Spleen (tissue), 11 donors: ENCODE measurements around the gene SCGB1A1. TPM values are rescaled to one million over a fixed set of nuclear protein-coding genes. Genes with fewer than 3 reads are reported as not detected.
"Not testable (repeated sequence)": the region's sequence is repeated elsewhere in the genome, so short reads cannot be mapped to it uniquely, and the experiment has no call there.

Experiments
- DNase-seq: peaks from one replicate; pipeline ENCODE4 v3.0.0-alpha.2; 2020
- H3K27ac ChIP-seq, 8 donors: fragments of 200-600 bp; sonication (generic) in 7 of 8; 1 replicate in 4 of 8; 2 replicates in 4 of 8; pipeline versions ENCODE4 v1.5.0 to v1.8.0; 2016 to 2021; ENCODE audit warnings: inconsistent platforms in 4 of 8, mild to moderate bottlenecking in 4 of 8, moderate library complexity in 1 of 8
- H3K27me3 ChIP-seq, 7 donors: fragments of 200-600 bp; sonication (generic) in 6 of 7; replicated peaks in 1 of 7; 1 replicate in 4 of 7; 2 replicates in 3 of 7; pipeline versions ENCODE4 v1.5.0 to v1.8.0; 2016 to 2021; ENCODE audit warnings: inconsistent platforms in 3 of 7, mild to moderate bottlenecking in 1 of 7
- H3K36me3 ChIP-seq, 6 donors: fragments of 200-600 bp; sonication (generic) in 5 of 6; 1 replicate in 4 of 6; 2 replicates in 2 of 6; pipeline versions ENCODE4 v1.5.0 to v1.8.0; 2016 to 2021; ENCODE audit warnings: inconsistent platforms in 2 of 6
- H3K4me1 ChIP-seq, 6 donors: fragments of 200-600 bp; sonication (generic) in 5 of 6; 1 replicate in 3 of 6; 2 replicates in 3 of 6; pipeline versions ENCODE4 v1.5.0 to v1.8.0; 2016 to 2021; ENCODE audit warnings: inconsistent platforms in 3 of 6
- H3K4me3 ChIP-seq, 8 donors: fragments of 200-600 bp; sonication (generic) in 7 of 8; 1 replicate in 4 of 8; 2 replicates in 4 of 8; pipeline versions ENCODE4 v1.5.0 to v1.8.0; 2016 to 2021; ENCODE audit warnings: inconsistent platforms in 4 of 8, mild to moderate bottlenecking in 4 of 8, moderate library complexity in 2 of 8
- H3K9me3 ChIP-seq, 8 donors: fragments of 200-600 bp; sonication (generic) in 7 of 8; 1 replicate in 4 of 8; 2 replicates in 4 of 8; pipeline versions ENCODE4 v1.5.0 to v1.8.0; 2016 to 2021; ENCODE audit warnings: inconsistent platforms in 4 of 8
- CTCF ChIP-seq, 11 experiments: fragments of 200-600 bp in 7 of 11; fragments of 450-650 bp in 4 of 11; sonication (generic) in 4 of 11; IDR thresholded peaks in 8 of 11; conservative IDR thresholded peaks in 3 of 11; 1 replicate in 7 of 11; 2 replicates in 4 of 11; pipeline versions ENCODE4 v1.4.0 to v1.8.0; 2016 to 2021; ENCODE audit warnings: antibody characterized with exemption in 11 of 11, inconsistent platforms in 4 of 11, mild to moderate bottlenecking in 1 of 11
- POLR2A ChIP-seq, 3 donors: fragments of 450-650 bp; IDR thresholded peaks; one replicate each; pipeline ENCODE4 v1.5.1; 2017; ENCODE audit warnings: antibody characterized with exemption in 3 of 3, mild to moderate bottlenecking in 1 of 3
- POLR2AphosphoS5 ChIP-seq, 3 donors: sonication (generic); formaldehyde crosslinking; IDR thresholded peaks; one replicate each; pipeline ENCODE4 v1.5.1; 2017; ENCODE audit warnings: antibody characterized with exemption in 3 of 3
- WGBS, 5 donors: extraction: QIAGEN DNeasy Blood & Tissue Kit in 3 of 5; methylation state at CpG; one replicate each; pipeline versions ENCODE4 v1.1.5 to v1.1.7; 2013 to 2018; 5-methylcytosine and 5-hydroxymethylcytosine counted together
- intact Hi-C: fragments of 100-400 bp; cut with DNase I; formaldehyde crosslinking; loops from one replicate; pipeline ENCODE4 v1.15.0; 2023; ENCODE audit warnings: low total_unique reads
- polyA plus RNA-seq, 3 donors: library from polyadenylated mRNA; stranded (reverse); fragments of 200-250 nt; gene quantifications; one replicate each; pipeline ENCODE4 v1.2.1, GENCODE V29; 2013
- total RNA-seq, 7 donors: library from RNA; depleted of rRNA in 3 of 7; stranded (reverse); fragments of >200 nt in 3 of 7; fragmentation: NEBNext Ultra II Directional in 4 of 7; extraction: Animal tissue kit (Norgen Biotek cat#: 25700) in 4 of 7; gene quantifications; one replicate each; pipeline versions ENCODE4 v1.1.0 to v1.2.1, GENCODE V29; 2016 to 2021
- donor health status: healthy with polysubstance abuse.
- donor health status: DM: no; HTN: no; CAD: no; lungs with moderate emphysema.
- donor health status: DM: no; HTN: no; CAD: no.
- donor health status: Bipolar disorder and iron deficiency.
- donor health status: healthy.
- donor health status: DM: no; HTN: no; CAD: no.
- donor health status: DM: yes; HTN: yes; CAD: no.

Gene SCGB1A1
- total and polyA plus RNA-seq, 10 donors = 0.35 TPM; not detected in 9

- intact Hi-C loops = no loop called here
- no peak overlapping the region for H3K4me3 ChIP-seq
- 85 to 91% (median 89%) methylated on average over 5 of the region's 5 CpGs for WGBS, 5 donors
- peaks cover 7 to 35% (median 23%) of the 10 kb centered on the region in 6 donors for H3K4me1 ChIP-seq
- TF ChIP-seq CTCF (IDR thresholded peaks at IDR 0.05 in 8 of 11, conservative IDR thresholded peaks at IDR 0.05 in 3 of 11) (no peak), POLR2AphosphoS5 (IDR thresholded peaks at IDR 0.05) (no peak), POLR2A (IDR thresholded peaks at IDR 0.05) (no peak)
- no peak overlapping the region for H3K27ac ChIP-seq
- DNase-seq = no peak
- H3K27me3 ChIP-seq = peaks cover 0 to 18% (median 0%) of the 10 kb centered on the region in 7 donors
- no peaks in the 10 kb centered on the region for H3K9me3 ChIP-seq
- no peaks in the 10 kb centered on the region for H3K36me3 ChIP-seq
Observed at GRCh38 chr11:62446091-62446490, 27.3 kb downstream of the SCGB1A1 start.

GRCh38 chr11:62449451-62449851 is 30.6 kb downstream of the SCGB1A1 start:
- no peak for TF ChIP-seq CTCF (IDR thresholded peaks at IDR 0.05 in 8 of 11, conservative IDR thresholded peaks at IDR 0.05 in 3 of 11)
- TF ChIP-seq POLR2A (IDR thresholded peaks at IDR 0.05) = no peak
- no peak for TF ChIP-seq POLR2AphosphoS5 (IDR thresholded peaks at IDR 0.05)
- no peaks in the 10 kb centered on the region for H3K9me3 ChIP-seq
- H3K4me3 ChIP-seq = no peak overlapping the region
- peaks cover 0 to 15% (median 0%) of the 10 kb centered on the region in 7 donors for H3K27me3 ChIP-seq
- DNase-seq = no peak
- WGBS, 5 donors = 78 to 88% (median 83%) methylated on average over 9 of the region's 9 CpGs
- no peaks in the 10 kb centered on the region for H3K36me3 ChIP-seq
- intact Hi-C loops = no loop called here
- no peak overlapping the region for H3K27ac ChIP-seq
- peaks cover 0 to 17% (median 9%) of the 10 kb centered on the region in 6 donors for H3K4me1 ChIP-seq

GRCh38 chr11:62449912-62450311 is 31.1 kb downstream of the SCGB1A1 start:
- intact Hi-C loops, DNase-seq, H3K4me3 ChIP-seq, H3K9me3 ChIP-seq, H3K27ac ChIP-seq, H3K36me3 ChIP-seq: not testable (repeated sequence)
- peaks cover 0 to 10% (median 0%) of the 10 kb centered on the region in 7 donors for H3K27me3 ChIP-seq
- H3K4me1 ChIP-seq = peaks cover 0 to 13% (median 4%) of the 10 kb centered on the region in 6 donors
- 77 to 90% (median 87%) methylated on average over 7 of the region's 7 CpGs for WGBS, 5 donors

- no peak overlapping the region for H3K4me3 ChIP-seq
- no peaks in the 10 kb centered on the region for H3K36me3 ChIP-seq
- peaks cover 0 to 5% (median 0%) of the 10 kb centered on the region in 6 donors for H3K4me1 ChIP-seq
- no peak for TF ChIP-seq POLR2A (IDR thresholded peaks at IDR 0.05)
- TF ChIP-seq POLR2AphosphoS5 (IDR thresholded peaks at IDR 0.05) = no peak
- no peak for TF ChIP-seq CTCF (IDR thresholded peaks at IDR 0.05 in 8 of 11, conservative IDR thresholded peaks at IDR 0.05 in 3 of 11)
- no peak for DNase-seq
- WGBS, 5 donors = 77 to 90% (median 83%) methylated on average over 15 of the region's 15 CpGs
- H3K9me3 ChIP-seq = peaks cover 0 to 3% (median 0%) of the 10 kb centered on the region in 8 donors
- H3K27ac ChIP-seq = no peak overlapping the region
- intact Hi-C loops = no loop called here
- H3K27me3 ChIP-seq = peaks cover 0 to 9% (median 0%) of the 10 kb centered on the region in 7 donors
Observed at GRCh38 chr11:62450543-62451240, 31.9 kb downstream of the SCGB1A1 start.
